ENCODE results near the gene FSD2. TPM values are rescaled to one million over a fixed set of nuclear protein-coding genes. Genes with fewer than 3 reads are reported as not detected.

FSD2 gene
- total RNA-seq, 4 donors from 2014 or later: not detected

DNA sequence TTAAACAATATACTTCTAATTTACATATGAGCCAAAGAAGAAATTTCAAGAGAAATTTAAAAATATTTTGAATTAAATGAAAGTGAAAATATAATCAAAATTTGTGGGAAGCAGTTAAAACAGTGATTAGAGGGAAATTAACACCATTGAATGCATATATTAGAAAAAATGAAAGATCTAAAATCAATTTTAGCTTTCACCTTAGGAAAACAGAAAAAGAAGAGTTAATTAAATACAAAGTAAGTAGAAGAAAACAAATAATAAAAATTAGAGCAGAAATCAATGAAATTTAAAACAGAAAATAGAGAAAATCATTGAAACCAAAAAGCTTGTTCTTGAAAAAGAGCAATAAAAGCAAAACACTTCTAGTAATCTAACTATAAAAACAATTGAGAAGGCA lies 57.6 kb downstream of the FSD2 start:
- Histone ChIP-seq H3K27ac (no peak overlapping the region), H3K27me3 (no peaks in the 10 kb centered on the region), H3K4me1 (peaks cover 7 to 21% (median 19%) of the 10 kb centered on the region in 4 donors), H3K4me3 (no peak overlapping the region), H3K36me3 (no peaks in the 10 kb centered on the region), H3K9me3 (no peaks in the 10 kb centered on the region)
- intact Hi-C loops (cut with DNase I; ENCODE audit: low total_unique reads) (loop anchor here (2.0 kb wide), 1 partner anchor 64 kb away; no protein-coding TSS in a partner anchor), in situ Hi-C loops (cut with MboI; ENCODE audit: low pct_ligation_motif_present in 1 of 4, low pct_unique_long_range_greater_than_20kb in 1 of 4, low sequenced_read_pairs in 3 of 4) (no loop called here)
- DNase-seq: no peak
- TF ChIP-seq POLR2A (IDR thresholded peaks at IDR 0.05) (no peak), POLR2AphosphoS5 (IDR thresholded peaks at IDR 0.05) (no peak)

DNA sequence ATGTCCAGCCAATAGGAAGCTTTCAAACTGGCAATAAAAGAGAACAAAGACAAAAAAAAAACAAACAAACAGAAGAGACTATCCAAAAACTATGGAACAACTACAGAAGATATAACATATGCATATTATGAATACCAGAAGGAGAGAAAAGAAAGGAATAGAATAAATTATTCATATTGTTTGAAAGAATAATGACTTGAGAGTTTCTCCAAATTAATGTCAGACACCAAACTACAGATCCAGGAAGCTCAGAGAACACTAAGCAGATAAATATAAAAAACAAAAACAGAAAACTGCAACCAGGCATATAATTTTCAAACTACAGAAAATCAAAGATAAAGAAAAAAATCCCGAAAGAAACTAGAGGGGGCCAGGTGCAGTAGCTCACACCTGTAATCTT lies 62.1 kb downstream of the FSD2 start:
- in situ Hi-C loops (cut with MboI; ENCODE audit: low pct_ligation_motif_present in 1 of 4, low pct_unique_long_range_greater_than_20kb in 1 of 4, low sequenced_read_pairs in 3 of 4) (no loop called here), intact Hi-C loops (cut with DNase I; ENCODE audit: low total_unique reads) (no loop called here)
- no peak for DNase-seq
- Histone ChIP-seq H3K9me3 (no peaks in the 10 kb centered on the region), H3K4me1 (no peaks in the 10 kb centered on the region), H3K4me3 (no peak overlapping the region), H3K27ac (no peak overlapping the region), H3K36me3 (no peaks in the 10 kb centered on the region), H3K27me3 (no peaks in the 10 kb centered on the region)
- TF ChIP-seq POLR2AphosphoS5 (IDR thresholded peaks at IDR 0.05) (no peak), EP300 (IDR thresholded peaks at IDR 0.05; ENCODE audit: low read depth) (no peak), POLR2A (IDR thresholded peaks at IDR 0.05) (no peak)
- TF ChIP-seq, protein P1, sequence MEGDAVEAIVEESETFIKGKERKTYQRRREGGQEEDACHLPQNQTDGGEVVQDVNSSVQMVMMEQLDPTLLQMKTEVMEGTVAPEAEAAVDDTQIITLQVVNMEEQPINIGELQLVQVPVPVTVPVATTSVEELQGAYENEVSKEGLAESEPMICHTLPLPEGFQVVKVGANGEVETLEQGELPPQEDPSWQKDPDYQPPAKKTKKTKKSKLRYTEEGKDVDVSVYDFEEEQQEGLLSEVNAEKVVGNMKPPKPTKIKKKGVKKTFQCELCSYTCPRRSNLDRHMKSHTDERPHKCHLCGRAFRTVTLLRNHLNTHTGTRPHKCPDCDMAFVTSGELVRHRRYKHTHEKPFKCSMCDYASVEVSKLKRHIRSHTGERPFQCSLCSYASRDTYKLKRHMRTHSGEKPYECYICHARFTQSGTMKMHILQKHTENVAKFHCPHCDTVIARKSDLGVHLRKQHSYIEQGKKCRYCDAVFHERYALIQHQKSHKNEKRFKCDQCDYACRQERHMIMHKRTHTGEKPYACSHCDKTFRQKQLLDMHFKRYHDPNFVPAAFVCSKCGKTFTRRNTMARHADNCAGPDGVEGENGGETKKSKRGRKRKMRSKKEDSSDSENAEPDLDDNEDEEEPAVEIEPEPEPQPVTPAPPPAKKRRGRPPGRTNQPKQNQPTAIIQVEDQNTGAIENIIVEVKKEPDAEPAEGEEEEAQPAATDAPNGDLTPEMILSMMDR (IDR thresholded peaks at IDR 0.05): no peak
- 89 to 100% methylated on average over 1 of the region's 1 CpG for WGBS, 2 donors (ENCODE audit: low coverage in 1 of 2)

DNA sequence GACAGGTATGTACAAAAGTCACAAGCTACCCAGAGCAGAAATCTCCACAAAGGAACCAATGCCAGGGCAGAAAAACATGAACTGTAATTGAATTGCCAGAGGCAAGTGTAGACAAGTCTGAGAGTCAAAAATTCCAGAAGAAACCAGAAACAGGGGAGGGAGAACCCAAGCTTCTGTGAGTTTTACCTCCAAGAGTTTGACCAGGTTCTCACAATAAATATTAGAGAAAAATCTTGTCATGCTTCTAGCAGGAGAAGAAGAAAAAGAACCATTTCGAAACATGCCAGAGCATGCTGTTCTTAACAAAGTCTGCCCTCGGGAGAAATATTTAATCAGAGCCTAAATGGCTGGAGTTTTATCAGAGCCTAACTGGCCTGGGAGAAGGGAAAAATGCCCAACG lies 63.7 kb downstream of the FSD2 start:
- TF ChIP-seq POLR2A (IDR thresholded peaks at IDR 0.05) (no peak), POLR2AphosphoS5 (IDR thresholded peaks at IDR 0.05) (no peak), EP300 (IDR thresholded peaks at IDR 0.05; ENCODE audit: low read depth) (no peak)
- TF ChIP-seq, protein P1 (IDR thresholded peaks at IDR 0.05): no peak
- no peak overlapping the region for H3K4me3 ChIP-seq
- in situ Hi-C loops (cut with MboI; ENCODE audit: low pct_ligation_motif_present in 1 of 4, low pct_unique_long_range_greater_than_20kb in 1 of 4, low sequenced_read_pairs in 3 of 4) (no loop called here), intact Hi-C loops (cut with DNase I; ENCODE audit: low total_unique reads) (no loop called here)
- no peak overlapping the region for H3K27ac ChIP-seq
- no peaks in the 10 kb centered on the region for H3K36me3 ChIP-seq
- H3K9me3 ChIP-seq: no peaks in the 10 kb centered on the region
- 94 to 100% methylated on average over 1 to 3 of the region's 3 CpGs for WGBS, 2 donors (ENCODE audit: low coverage in 1 of 2)
- no peaks in the 10 kb centered on the region for H3K4me1 ChIP-seq
- DNase-seq: no peak
- no peaks in the 10 kb centered on the region for H3K27me3 ChIP-seq

DNA sequence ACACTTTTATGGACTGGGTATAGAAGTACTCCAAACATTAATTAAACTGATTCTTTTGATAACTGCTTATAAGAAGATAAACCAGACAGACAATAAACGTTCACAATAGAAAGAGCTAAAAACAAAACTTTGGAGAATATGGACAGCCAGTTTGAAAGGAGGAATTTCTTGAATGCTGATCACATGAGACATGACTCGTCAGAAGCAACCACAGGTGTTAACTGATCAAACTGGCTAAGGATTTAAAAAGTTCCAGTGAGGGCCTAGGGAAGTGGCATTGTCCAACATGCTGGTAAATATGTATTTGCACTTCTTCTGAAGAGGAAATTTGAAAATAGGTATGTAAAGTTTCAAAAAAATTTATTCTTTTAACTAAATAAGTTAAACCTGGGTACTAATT lies 66.8 kb downstream of the FSD2 start:
- in situ Hi-C loops (cut with MboI; ENCODE audit: low pct_ligation_motif_present in 1 of 4, low pct_unique_long_range_greater_than_20kb in 1 of 4, low sequenced_read_pairs in 3 of 4): no loop called here
- no peak overlapping the region for H3K4me3 ChIP-seq
- H3K4me1 ChIP-seq: no peaks in the 10 kb centered on the region
- no peaks in the 10 kb centered on the region for H3K27me3 ChIP-seq
- no peaks in the 10 kb centered on the region for H3K9me3 ChIP-seq
- intact Hi-C loops (cut with DNase I; ENCODE audit: low total_unique reads): no loop called here
- DNase-seq: no peak
- no peak overlapping the region for H3K27ac ChIP-seq
- 65 to 70% methylated on average over 2 of the region's 2 CpGs for WGBS, 2 donors (ENCODE audit: low coverage in 1 of 2)
- H3K36me3 ChIP-seq: no peaks in the 10 kb centered on the region
- TF ChIP-seq POLR2A (IDR thresholded peaks at IDR 0.05) (no peak), EP300 (IDR thresholded peaks at IDR 0.05; ENCODE audit: low read depth) (no peak), POLR2AphosphoS5 (IDR thresholded peaks at IDR 0.05) (no peak)
- TF ChIP-seq, protein P1 (IDR thresholded peaks at IDR 0.05): no peak

DNA sequence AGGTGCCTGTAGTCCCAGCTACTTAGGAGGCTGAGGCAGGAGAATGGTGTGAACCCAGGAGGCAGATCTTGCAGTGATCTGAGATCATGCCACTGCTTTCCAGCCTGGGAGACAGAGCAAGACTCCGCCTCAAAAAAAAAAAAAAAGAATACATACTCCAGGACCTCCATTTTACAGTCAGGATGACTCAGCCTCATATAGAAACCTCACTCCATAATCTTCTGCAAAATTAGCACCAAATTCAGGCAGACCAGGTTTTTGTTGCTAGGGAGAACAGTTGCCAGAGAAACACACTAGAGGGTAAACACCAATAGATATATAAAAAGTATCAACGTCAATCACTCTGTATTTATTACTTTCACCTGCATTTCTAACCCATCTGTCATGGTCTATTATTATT lies 67.9 kb downstream of the FSD2 start:
- no peaks in the 10 kb centered on the region for H3K36me3 ChIP-seq
- intact Hi-C loops (cut with DNase I; ENCODE audit: low total_unique reads) (no loop called here), in situ Hi-C loops (cut with MboI; ENCODE audit: low pct_ligation_motif_present in 1 of 4, low pct_unique_long_range_greater_than_20kb in 1 of 4, low sequenced_read_pairs in 3 of 4) (no loop called here)
- DNase-seq: no peak
- H3K9me3 ChIP-seq: no peaks in the 10 kb centered on the region
- H3K4me1 ChIP-seq: no peaks in the 10 kb centered on the region
- WGBS, 2 donors (ENCODE audit: low coverage in 1 of 2): 75 to 94% methylated on average over 2 of the region's 2 CpGs
- H3K27me3 ChIP-seq: no peaks in the 10 kb centered on the region
- TF ChIP-seq POLR2AphosphoS5 (IDR thresholded peaks at IDR 0.05): no peak
- no peak for TF ChIP-seq POLR2A (IDR thresholded peaks at IDR 0.05)
- no peak for TF ChIP-seq EP300 (IDR thresholded peaks at IDR 0.05; ENCODE audit: low read depth)
- TF ChIP-seq, protein P1 (IDR thresholded peaks at IDR 0.05): no peak
- H3K4me3 ChIP-seq: no peak overlapping the region
- no peak overlapping the region for H3K27ac ChIP-seq

Measured in transverse colon (tissue), 4 donors.